Middle frontal gyrus (tissue), 1 donor: Measurements from ENCODE around the gene HOXA10.

ENCODE experiments used
- DNase-seq: peaks from one replicate; pipeline ENCODE4 v3.0.0-alpha.2; 2015; ENCODE audit warnings: low spot score; ENCODE audit errors: extremely low spot score

Gene HOXA10

GRCh38 chr7:27191833-27192545, 17.9 kb upstream of the HOXA10 start:
- no peak for DNase-seq

GRCh38 chr7:27191161-27191731, 17.1 kb upstream of the HOXA10 start:
- no peak for DNase-seq

GRCh38 chr7:27189997-27190748, 16.1 kb upstream of the HOXA10 start:
- DNase-seq, result no peak

- DNase-seq, result no peak
Observed at GRCh38 chr7:27189295-27189996, 15.3 kb upstream of the HOXA10 start.

- no peak for DNase-seq
Observed at GRCh38 chr7:27188386-27189294, 14.5 kb upstream of the HOXA10 start.

- DNase-seq, result no peak
Observed at GRCh38 chr7:27187475-27188385, 13.6 kb upstream of the HOXA10 start.

- DNase-seq, result no peak
Observed at GRCh38 chr7:27186668-27187474, 12.8 kb upstream of the HOXA10 start.

- no peak for DNase-seq
Observed at GRCh38 chr7:27185854-27186667, 11.9 kb upstream of the HOXA10 start.

- DNase-seq, result no peak
Observed at GRCh38 chr7:27185013-27185853, 11.1 kb upstream of the HOXA10 start, which contains the start of gene HOXA11. HOXA11 (minus strand) TSS chr7:27185232; CDS start chr7:27185144, 88 bp downstream.

GRCh38 chr7:27184337-27185012, 10.4 kb upstream of the HOXA10 start:
- DNase-seq, result no peak

GRCh38 chr7:27183682-27184336, 9.7 kb upstream of the HOXA10 start:
- DNase-seq, result no peak

- DNase-seq, result no peak
Observed at GRCh38 chr7:27182861-27183681, 9.0 kb upstream of the HOXA10 start.

- DNase-seq, result no peak
Observed at GRCh38 chr7:27182285-27182841, 8.2 kb upstream of the HOXA10 start.

GRCh38 chr7:27181795-27182275, 7.7 kb upstream of the HOXA10 start:
- no peak for DNase-seq
